Measurements from ENCODE around the gene PLPP1. TPM values are rescaled to one million over a fixed set of nuclear protein-coding genes. Genes with fewer than 3 reads are reported as not detected.

Gene PLPP1
- total RNA-seq, 1 experiment from 2014 or later, result 10.5 TPM

- RAD21 ChIA-PET (ENCODE audit: low non-redundant PET in 1 of 2, low total read pairs in 2 of 2, uncharacterized antibody in 2 of 2, unreplicated experiment in 2 of 2), result no interaction called here
- DNase-seq (ENCODE audit: low read depth, low spot score), result no peak
- H2AFZ ChIP-seq (ENCODE audit: low read depth, low read length, poor library complexity, severe bottlenecking), result no peak overlapping the region
- H3K4me3 ChIP-seq (replicated peaks in 1 of 2; ENCODE audit: low read depth in 1 of 2, low read length in 2 of 2), result no peak overlapping the region
- no peak overlapping the region for H3K27ac ChIP-seq (ENCODE audit: low read depth, low read length)
- no peaks in the 10 kb centered on the region for H3K27me3 ChIP-seq (ENCODE audit: insufficient read depth, low read length)
- no peak for ATAC-seq
- H3K4me1 ChIP-seq (ENCODE audit: control insufficient read depth in 1 of 2, insufficient read depth in 2 of 2, low read length in 2 of 2), result no peaks in the 10 kb centered on the region
- no peaks in the 10 kb centered on the region for H3K79me2 ChIP-seq (ENCODE audit: insufficient read depth, low read length)
- POLR2A ChIA-PET, result interaction anchor here (0.7 kb wide), 1 partner anchor 936 kb away, joined by 3 read pairs; no protein-coding TSS in a partner anchor
- H3K36me3 ChIP-seq (ENCODE audit: control insufficient read depth in 1 of 2, insufficient read depth in 2 of 2, low read length in 2 of 2), result no peaks in the 10 kb centered on the region
- BruUV-seq (replicated peaks), result no TSS peak
- no peaks in the 10 kb centered on the region for H4K20me1 ChIP-seq (ENCODE audit: insufficient read depth)
- no peaks in the 10 kb centered on the region for H3K9me3 ChIP-seq (ENCODE audit: control insufficient read depth in 1 of 2, insufficient read depth in 1 of 2, low read depth in 1 of 2, low read length in 2 of 2)
- H3K9me2 ChIP-seq (ENCODE audit: insufficient read depth), result no peaks in the 10 kb centered on the region; the same call in 1 of the 2 replicates
- intact Hi-C loops (cut with micrococcal nuclease), result no loop called here
- CTCF ChIA-PET, result no interaction called here
- TF ChIP-seq TCF7L2 (IDR thresholded peaks at IDR 0.05; ENCODE audit: borderline replicate concordance, extremely low read depth, insufficient read depth, insufficient read length) (no peak), SRF (IDR thresholded peaks at IDR 0.05; ENCODE audit: low read depth) (no peak), CTCF (IDR thresholded peaks at IDR 0.05 in 2 of 3, conservative IDR thresholded peaks at IDR 0.05 in 1 of 3; ENCODE audit: borderline replicate concordance in 1 of 3, insufficient read depth in 1 of 3, low read depth in 2 of 3, low read length in 2 of 3) (no peak), REST (IDR thresholded peaks at IDR 0.05; ENCODE audit: low read depth) (no peak), CBX3 (IDR thresholded peaks at IDR 0.05; ENCODE audit: low read depth) (no peak), EZH2 (IDR thresholded peaks at IDR 0.05) (no peak), JUND (IDR thresholded peaks at IDR 0.05) (no peak), ZNF274 (IDR thresholded peaks at IDR 0.05; ENCODE audit: low read depth, low read length) (no peak), POLR2A (IDR thresholded peaks at IDR 0.05; ENCODE audit: borderline replicate concordance, extremely low read depth, insufficient read depth, insufficient read length) (no peak), FOSL1 (IDR thresholded peaks at IDR 0.05; ENCODE audit: low read depth) (no peak), ZBTB33 (IDR thresholded peaks at IDR 0.05; ENCODE audit: extremely low read depth, insufficient replicate concordance, low read length) (no peak), SP1 (IDR thresholded peaks at IDR 0.05; ENCODE audit: low read depth) (no peak), CEBPB (IDR thresholded peaks at IDR 0.05; ENCODE audit: low read depth) (no peak)
- H3K4me2 ChIP-seq (ENCODE audit: low read length), result no peak overlapping the region
- no peak overlapping the region for H3K9ac ChIP-seq (ENCODE audit: low read length)
Observed at GRCh38 chr5:55483885-55484284, 50.9 kb downstream of the PLPP1 start.

Measured in HCT116 (cell line).